Activated naive CD8-positive, alpha-beta T cell treated with anti-CD3 and anti-CD28 coated beads for 36 hours (primary cell): ENCODE data around the gene IZUMO1R. TPM values are rescaled to one million over a fixed set of nuclear protein-coding genes. Genes with fewer than 3 reads are reported as not detected.

ENCODE experiments used
- DNase-seq: peaks from one replicate; pipeline ENCODE4 v3.0.0; 2021
- H3K27ac Mint-ChIP-seq: one replicate; pipeline ENCODE4 v1.8.0; 2022; ENCODE audit warnings: mild to moderate bottlenecking, moderate library complexity, mixed read lengths
- H3K27me3 Mint-ChIP-seq: one replicate; pipeline ENCODE4 v1.8.0; 2022; ENCODE audit warnings: mild to moderate bottlenecking, mixed read lengths
- H3K36me3 Mint-ChIP-seq: one replicate; pipeline ENCODE4 v1.8.0; 2021; ENCODE audit warnings: mild to moderate bottlenecking, mixed read lengths
- H3K4me1 Mint-ChIP-seq: one replicate; pipeline ENCODE4 v1.8.0; 2021; ENCODE audit warnings: mixed read lengths
- H3K4me3 Mint-ChIP-seq: one replicate; pipeline ENCODE4 v1.8.0; 2022; ENCODE audit warnings: mild to moderate bottlenecking, moderate library complexity, mixed read lengths
- H3K9me3 Mint-ChIP-seq: one replicate; pipeline ENCODE4 v1.8.0; 2022; ENCODE audit warnings: mixed read lengths
- total RNA-seq, 2 experiments: library from RNA; stranded (reverse); gene quantifications; one replicate each; pipeline ENCODE4 v1.2.3, GENCODE V29; 2021

IZUMO1R gene
- total RNA-seq, 2 experiments from 2014 or later: not detected

DNA sequence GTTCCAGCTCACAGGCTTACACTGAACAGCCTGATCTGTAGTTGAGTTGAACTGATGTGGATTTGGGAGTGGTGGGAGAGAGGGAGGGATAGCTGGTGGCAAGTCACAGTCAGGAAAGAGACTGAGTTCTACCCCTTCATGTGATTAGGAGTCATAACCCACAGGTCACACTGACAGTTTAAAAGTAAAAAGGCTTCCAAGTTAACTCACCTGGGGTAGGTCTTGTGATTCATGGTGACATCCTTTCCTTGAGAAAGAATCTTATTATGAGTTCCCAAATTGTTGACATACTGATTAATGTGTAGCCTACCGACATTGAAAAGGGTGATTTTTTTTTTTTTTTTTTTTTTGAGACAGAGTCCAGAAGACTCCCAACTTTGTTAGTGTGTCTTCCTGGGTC lies 5.4 kb downstream of the IZUMO1R start:
- no peak for DNase-seq
- Mint-ChIP-seq H3K27me3 (peaks cover 17% of the 10 kb centered on the region), H3K27ac (no peak overlapping the region), H3K4me1 (no peaks in the 10 kb centered on the region), H3K4me3 (no peak overlapping the region), H3K9me3 (no peaks in the 10 kb centered on the region), H3K36me3 (no peaks in the 10 kb centered on the region)

DNA sequence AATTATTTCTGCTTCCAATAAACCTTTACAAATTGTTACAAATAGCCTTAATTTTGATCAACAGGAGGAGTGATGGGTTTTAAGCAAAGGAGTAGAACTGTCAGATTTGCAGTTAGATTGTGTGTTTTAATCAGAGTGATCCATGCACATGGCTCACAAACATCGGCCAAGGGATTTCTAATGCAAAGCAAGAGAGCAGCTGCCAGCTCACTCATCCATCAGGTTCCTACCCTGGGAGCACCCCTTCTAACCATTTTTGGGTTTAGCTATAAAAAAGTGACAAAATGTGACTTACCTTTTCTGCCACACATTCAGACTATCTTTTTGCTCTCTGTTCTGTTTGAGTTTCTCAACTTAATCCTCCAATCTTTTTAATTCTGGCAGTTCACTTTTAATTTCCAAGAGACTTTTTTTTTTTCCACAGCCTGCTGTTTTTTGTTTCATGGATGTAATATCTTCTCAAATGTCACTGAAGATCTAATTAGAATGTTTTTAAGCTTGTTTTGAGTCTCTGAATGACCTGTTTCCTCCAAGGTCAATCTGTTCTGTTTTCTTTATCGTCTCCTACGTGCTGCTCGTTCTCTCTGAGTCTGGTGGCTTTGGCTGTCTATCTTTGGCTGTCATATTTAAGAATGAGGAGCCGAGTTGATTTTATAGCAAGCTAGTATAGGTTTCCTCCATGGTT lies 6.0 kb downstream of the IZUMO1R start:
- no peak for DNase-seq
- Mint-ChIP-seq H3K4me3 (no peak overlapping the region), H3K27me3 (peaks cover 17% of the 10 kb centered on the region), H3K4me1 (no peaks in the 10 kb centered on the region), H3K36me3 (no peaks in the 10 kb centered on the region), H3K27ac (no peak overlapping the region), H3K9me3 (no peaks in the 10 kb centered on the region)

- no peak overlapping the region for H3K27ac Mint-ChIP-seq
- no peaks in the 10 kb centered on the region for H3K9me3 Mint-ChIP-seq
- DNase-seq: no peak
- H3K36me3 Mint-ChIP-seq: no peaks in the 10 kb centered on the region
- no peak overlapping the region for H3K4me3 Mint-ChIP-seq
- no peaks in the 10 kb centered on the region for H3K4me1 Mint-ChIP-seq
- H3K27me3 Mint-ChIP-seq: peaks cover 17% of the 10 kb centered on the region
Observed at GRCh38 chr11:94312339-94312738, 8.0 kb downstream of the IZUMO1R start.

GRCh38 chr11:94314064-94314463 lies 9.7 kb downstream of the IZUMO1R start:
- H3K4me1 Mint-ChIP-seq: no peaks in the 10 kb centered on the region
- H3K27me3 Mint-ChIP-seq: peaks cover 13% of the 10 kb centered on the region
- no peak overlapping the region for H3K4me3 Mint-ChIP-seq
- DNase-seq: no peak
- H3K9me3 Mint-ChIP-seq: no peaks in the 10 kb centered on the region
- no peak overlapping the region for H3K27ac Mint-ChIP-seq
- no peaks in the 10 kb centered on the region for H3K36me3 Mint-ChIP-seq

DNA sequence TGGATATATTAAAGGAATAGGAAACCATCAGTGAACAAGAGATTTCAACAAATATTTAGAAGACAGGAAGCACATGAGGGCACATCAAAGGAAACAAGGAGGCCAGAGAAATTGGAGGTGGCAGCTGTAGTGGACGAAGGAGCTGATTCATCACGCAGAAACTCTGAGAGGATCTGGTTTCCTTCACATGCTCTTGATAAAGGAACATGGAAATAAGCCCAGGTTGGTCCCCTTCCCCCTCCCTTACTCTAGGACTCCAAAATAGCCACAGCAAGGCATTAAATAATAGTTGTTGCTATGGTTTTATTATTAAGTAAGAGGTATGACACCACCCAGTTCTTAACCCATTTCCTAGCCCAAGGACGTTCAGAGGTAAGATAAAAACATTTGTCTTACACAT lies 11.3 kb downstream of the IZUMO1R start:
- no peak overlapping the region for H3K4me3 Mint-ChIP-seq
- H3K27ac Mint-ChIP-seq: no peak overlapping the region
- H3K4me1 Mint-ChIP-seq: no peaks in the 10 kb centered on the region
- DNase-seq: no peak
- no peaks in the 10 kb centered on the region for H3K36me3 Mint-ChIP-seq
- H3K27me3 Mint-ChIP-seq: peaks cover 9% of the 10 kb centered on the region
- H3K9me3 Mint-ChIP-seq: peaks cover 1% of the 10 kb centered on the region

DNA sequence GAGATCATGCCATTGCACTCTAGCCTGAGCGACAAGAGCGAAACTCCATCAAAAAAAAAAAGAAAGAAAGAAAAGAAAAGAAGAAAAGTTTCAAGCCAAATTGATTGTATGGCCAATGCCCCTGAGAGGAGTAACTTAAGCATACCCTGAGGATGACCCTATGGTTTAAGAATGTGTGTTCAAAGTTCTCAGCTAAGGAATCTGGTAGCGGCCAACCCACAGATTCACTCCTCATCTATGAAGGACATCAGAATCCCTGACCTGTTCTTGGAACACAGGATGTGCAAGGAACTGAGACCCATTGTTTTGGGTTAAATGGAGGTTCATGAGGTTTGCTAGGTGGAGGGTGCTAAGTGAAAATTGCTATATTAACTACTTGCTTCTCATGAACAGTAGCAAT lies 18.1 kb downstream of the IZUMO1R start:
- no peak for DNase-seq
- Mint-ChIP-seq H3K9me3 (peaks cover 2% of the 10 kb centered on the region), H3K36me3 (no peaks in the 10 kb centered on the region), H3K27me3 (peaks cover 3% of the 10 kb centered on the region), H3K4me1 (no peaks in the 10 kb centered on the region), H3K4me3 (no peak overlapping the region), H3K27ac (no peak overlapping the region)

DNA sequence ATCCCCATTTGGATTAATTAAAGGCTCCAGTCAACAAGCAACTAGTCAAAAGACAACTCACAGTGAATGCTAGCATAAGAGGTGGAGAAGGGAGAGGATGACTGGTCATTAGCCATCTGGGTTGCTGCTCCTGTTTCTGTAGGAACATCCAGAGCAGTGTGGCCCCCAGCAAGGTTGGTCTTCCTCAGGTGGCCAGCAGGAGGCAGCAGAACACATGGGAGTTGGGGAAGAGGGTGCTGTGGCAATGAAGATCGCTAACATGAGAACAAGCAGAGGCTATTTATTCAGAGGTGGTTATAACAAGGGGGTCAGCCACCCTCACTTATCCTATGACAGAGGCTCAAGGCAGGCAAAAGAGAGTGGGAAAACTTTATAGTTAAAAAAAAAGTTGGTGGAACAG lies 21.3 kb downstream of the IZUMO1R start:
- Mint-ChIP-seq H3K9me3 (peaks cover under 1% of the 10 kb centered on the region), H3K27me3 (peaks cover 7% of the 10 kb centered on the region), H3K4me1 (no peaks in the 10 kb centered on the region), H3K27ac (no peak overlapping the region), H3K36me3 (no peaks in the 10 kb centered on the region), H3K4me3 (no peak overlapping the region)
- peak; percentile 39 for DNase-seq

DNA sequence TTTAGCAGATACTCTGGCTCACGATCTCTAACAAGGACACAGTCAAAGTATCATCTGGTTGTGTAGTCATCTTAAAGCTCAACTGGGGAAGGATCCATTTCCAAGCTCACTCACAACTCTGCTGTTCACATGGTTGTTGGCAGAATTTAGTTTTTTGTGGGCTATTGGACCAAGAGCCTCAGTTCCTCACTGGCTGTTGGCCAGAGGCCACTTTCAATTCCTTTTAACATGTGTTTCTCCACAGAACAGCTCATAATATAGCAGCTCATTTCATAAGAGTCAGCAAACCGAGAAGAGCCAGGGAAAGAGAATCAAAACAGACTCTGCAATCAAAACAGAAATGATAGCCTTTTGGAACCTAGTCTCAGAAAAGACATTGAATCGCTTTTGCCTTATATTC lies 22.6 kb downstream of the IZUMO1R start:
- no peak for DNase-seq
- Mint-ChIP-seq H3K4me3 (no peak overlapping the region), H3K27ac (no peak overlapping the region), H3K9me3 (no peaks in the 10 kb centered on the region), H3K36me3 (no peaks in the 10 kb centered on the region), H3K27me3 (peaks cover 15% of the 10 kb centered on the region), H3K4me1 (no peaks in the 10 kb centered on the region)

DNA sequence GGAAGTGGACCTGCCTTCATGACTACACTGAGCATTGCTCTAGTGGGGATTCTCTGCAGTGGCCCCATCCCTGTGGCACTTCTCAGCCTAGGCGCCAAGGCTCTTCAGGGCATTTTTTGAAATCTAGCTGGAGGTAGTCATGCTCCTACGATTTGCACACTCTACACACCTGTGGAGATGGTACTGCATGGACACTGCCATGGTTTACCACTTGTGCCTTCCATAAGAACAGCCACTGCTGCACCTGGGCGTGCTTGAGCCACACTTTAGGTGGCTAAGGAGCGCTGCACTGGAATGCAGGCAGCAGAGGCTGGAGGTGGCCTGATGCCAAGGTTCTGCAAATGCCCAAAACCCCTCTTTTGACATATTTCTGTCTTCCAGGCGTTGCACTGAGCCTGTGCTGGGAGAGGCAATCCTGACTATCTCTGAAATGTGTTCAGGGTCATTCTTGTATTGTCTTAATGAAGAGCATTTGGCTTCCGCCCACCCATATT lies 24.3 kb downstream of the IZUMO1R start:
- Mint-ChIP-seq H3K27ac (no peak overlapping the region), H3K4me1 (no peaks in the 10 kb centered on the region), H3K9me3 (no peaks in the 10 kb centered on the region), H3K4me3 (no peak overlapping the region), H3K27me3 (peaks cover 15% of the 10 kb centered on the region), H3K36me3 (no peaks in the 10 kb centered on the region)
- no peak for DNase-seq

DNA sequence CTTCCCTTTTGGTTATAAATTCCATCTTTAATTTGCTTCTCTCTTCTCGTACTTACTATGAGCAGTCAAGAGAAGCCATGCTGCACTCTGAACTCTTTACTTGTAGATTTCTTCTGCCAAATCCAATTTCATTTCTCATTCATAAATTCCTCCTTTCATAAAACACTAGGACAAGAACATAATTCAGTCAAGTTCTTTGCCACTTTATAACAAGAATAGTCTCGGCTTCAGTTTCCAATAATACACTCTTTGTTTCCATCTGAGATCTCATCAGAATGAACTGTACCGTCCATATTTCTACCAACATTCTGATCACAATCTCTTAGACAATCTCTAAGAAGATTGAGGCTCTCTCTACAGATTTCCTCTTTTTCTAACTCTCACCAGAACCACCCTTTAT lies 25.1 kb downstream of the IZUMO1R start:
- no peaks in the 10 kb centered on the region for H3K9me3 Mint-ChIP-seq
- H3K27ac Mint-ChIP-seq: no peak overlapping the region
- H3K4me3 Mint-ChIP-seq: no peak overlapping the region
- no peaks in the 10 kb centered on the region for H3K36me3 Mint-ChIP-seq
- no peak for DNase-seq
- H3K27me3 Mint-ChIP-seq: peaks cover 15% of the 10 kb centered on the region
- H3K4me1 Mint-ChIP-seq: no peaks in the 10 kb centered on the region

- DNase-seq: no peak
- no peaks in the 10 kb centered on the region for H3K9me3 Mint-ChIP-seq
- H3K36me3 Mint-ChIP-seq: no peaks in the 10 kb centered on the region
- peaks cover 12% of the 10 kb centered on the region for H3K27me3 Mint-ChIP-seq
- H3K4me3 Mint-ChIP-seq: no peak overlapping the region
- no peaks in the 10 kb centered on the region for H3K4me1 Mint-ChIP-seq
- H3K27ac Mint-ChIP-seq: no peak overlapping the region
Observed at GRCh38 chr11:94330789-94331188, 26.4 kb downstream of the IZUMO1R start.

DNA sequence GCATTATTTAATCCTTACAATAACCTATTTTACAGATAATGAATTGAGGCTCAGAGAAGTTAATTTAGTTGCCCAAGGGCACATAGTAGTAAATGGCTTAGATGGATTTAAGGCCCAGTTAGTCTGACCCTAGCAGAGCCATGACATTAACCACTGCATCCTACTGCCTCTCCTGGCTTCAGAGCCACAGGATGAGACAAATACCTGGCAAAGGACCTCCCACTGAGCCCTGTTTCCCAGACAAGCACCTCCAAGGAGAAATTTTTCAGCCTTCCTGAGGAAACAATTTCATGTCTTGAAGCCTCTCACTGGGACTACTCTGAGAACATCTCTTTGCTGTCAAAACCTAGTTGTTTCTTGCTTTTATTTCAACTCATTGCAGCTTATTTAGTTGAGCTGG lies 28.4 kb downstream of the IZUMO1R start:
- H3K36me3 Mint-ChIP-seq: no peaks in the 10 kb centered on the region
- DNase-seq: no peak

GRCh38 chr11:94336033-94336432 lies 31.7 kb downstream of the IZUMO1R start:
- Mint-ChIP-seq H3K4me3 (no peak overlapping the region), H3K4me1 (no peaks in the 10 kb centered on the region), H3K27ac (no peak overlapping the region), H3K27me3 (peaks cover 18% of the 10 kb centered on the region), H3K36me3 (no peaks in the 10 kb centered on the region), H3K9me3 (peaks cover 5% of the 10 kb centered on the region)
- DNase-seq: no peak

More for the DNA sequence above, 28.4 kb downstream of the IZUMO1R start:
- Mint-ChIP-seq H3K4me3 (no peak overlapping the region), H3K9me3 (no peaks in the 10 kb centered on the region), H3K27ac (no peak overlapping the region), H3K4me1 (no peaks in the 10 kb centered on the region), H3K27me3 (peaks cover 24% of the 10 kb centered on the region)

DNA sequence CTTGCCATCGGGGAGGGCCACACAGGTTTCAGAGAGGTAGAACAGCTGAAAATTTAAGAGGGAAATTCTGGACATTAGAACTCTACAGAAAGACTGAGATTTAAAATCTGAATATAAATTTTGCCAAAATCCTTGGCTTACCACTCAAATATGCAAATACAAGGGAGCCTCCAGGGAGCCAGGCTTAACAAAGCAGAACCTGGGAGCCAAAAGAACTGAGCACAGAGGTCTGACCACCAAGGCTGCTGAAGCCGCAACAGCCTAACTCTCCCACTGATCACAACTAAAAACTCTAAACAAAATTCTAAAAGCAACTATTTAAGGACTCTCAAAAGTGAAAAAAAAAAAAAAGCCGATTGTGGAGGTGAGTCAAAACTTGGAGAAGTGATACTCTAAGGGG lies 34.3 kb downstream of the IZUMO1R start:
- H3K27me3 Mint-ChIP-seq: peaks cover 12% of the 10 kb centered on the region
- H3K27ac Mint-ChIP-seq: no peak overlapping the region
- peaks cover 5% of the 10 kb centered on the region for H3K9me3 Mint-ChIP-seq
- DNase-seq: no peak
- H3K4me3 Mint-ChIP-seq: no peak overlapping the region
- H3K36me3 Mint-ChIP-seq: no peaks in the 10 kb centered on the region
- H3K4me1 Mint-ChIP-seq: no peaks in the 10 kb centered on the region

- peaks cover 1% of the 10 kb centered on the region for H3K27me3 Mint-ChIP-seq
- H3K9me3 Mint-ChIP-seq: peaks cover 5% of the 10 kb centered on the region
- H3K4me1 Mint-ChIP-seq: no peaks in the 10 kb centered on the region
- no peak overlapping the region for H3K4me3 Mint-ChIP-seq
- no peak for DNase-seq
- H3K36me3 Mint-ChIP-seq: no peaks in the 10 kb centered on the region
- no peak overlapping the region for H3K27ac Mint-ChIP-seq
Observed at GRCh38 chr11:94342250-94342649, 37.9 kb downstream of the IZUMO1R start.

DNA sequence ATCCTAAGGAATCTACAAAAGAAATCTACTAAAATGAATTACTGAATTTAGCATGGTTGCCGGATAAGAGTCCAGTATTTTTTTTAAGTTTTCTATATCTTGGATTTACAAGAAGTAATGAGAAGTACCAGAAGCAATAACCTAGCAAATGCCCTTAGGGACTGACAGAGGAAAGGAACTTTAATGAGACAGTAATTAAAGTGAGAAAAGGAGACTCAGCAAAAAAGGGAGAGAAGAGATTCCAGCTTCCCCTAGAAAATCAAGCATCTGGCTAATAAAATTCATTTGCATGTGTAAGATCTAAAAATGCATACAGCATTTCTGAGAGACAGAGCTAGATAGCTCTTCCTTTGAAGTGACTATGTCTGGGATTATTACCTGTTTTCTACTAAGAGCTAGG lies 39.1 kb downstream of the IZUMO1R start:
- Mint-ChIP-seq H3K36me3 (no peaks in the 10 kb centered on the region), H3K27ac (no peak overlapping the region), H3K4me3 (no peak overlapping the region), H3K9me3 (peaks cover 5% of the 10 kb centered on the region), H3K4me1 (no peaks in the 10 kb centered on the region), H3K27me3 (no peaks in the 10 kb centered on the region)
- DNase-seq: no peak
